IPS-NIHi11 (cell line): ENCODE data around the gene WDFY4.

Experiments used
- DNase-seq: peaks from one replicate; pipeline ENCODE4 v3.0.0; 2012; ENCODE audit warnings: mixed read lengths, low spot score

The WDFY4 gene

GRCh38 chr10:48748573-48748972 is 63.9 kb downstream of the WDFY4 start:
- no peak for DNase-seq

DNA sequence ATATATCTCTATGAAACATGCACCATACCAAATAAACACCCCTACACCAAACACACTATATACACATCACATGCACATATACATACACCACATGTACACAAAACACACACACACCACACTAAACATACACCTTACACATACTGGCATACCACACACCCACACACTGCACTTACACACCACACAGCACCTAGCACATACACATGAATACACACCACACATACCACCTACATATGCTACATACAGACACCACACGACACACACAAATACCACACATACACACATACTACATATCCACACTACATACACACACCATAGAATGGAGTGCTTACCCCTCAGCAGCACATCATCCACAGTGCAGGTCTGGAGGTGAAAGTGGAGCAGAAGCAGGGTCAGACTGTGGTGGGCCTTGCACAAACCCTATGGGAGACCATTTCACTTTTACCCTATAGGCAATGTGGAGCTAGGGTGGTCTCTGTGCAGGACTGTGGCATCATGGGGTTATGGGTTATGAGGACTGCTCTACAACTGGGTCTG is 64.6 kb downstream of the WDFY4 start:
- no peak for DNase-seq

GRCh38 chr10:48750019-48750418 is 65.3 kb downstream of the WDFY4 start:
- no peak for DNase-seq

DNA sequence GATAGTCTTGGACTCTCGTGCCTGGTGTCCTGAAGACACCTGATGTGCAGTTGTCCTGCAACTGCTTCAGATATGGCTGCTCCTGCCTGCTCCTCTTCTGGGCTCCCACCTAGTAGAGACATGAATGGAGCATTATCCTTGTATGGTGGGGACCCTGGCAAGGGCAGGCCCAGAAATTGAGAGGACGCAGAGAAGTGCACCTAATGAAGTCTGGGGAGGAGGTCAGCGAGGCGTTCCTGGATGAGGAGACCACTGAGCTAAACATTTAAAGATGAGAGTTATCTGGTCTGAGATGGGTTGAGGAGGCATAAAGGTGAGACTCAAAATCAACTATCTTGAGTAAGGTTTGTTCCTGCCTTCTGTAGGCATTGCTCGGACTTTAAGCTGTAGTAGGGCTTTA is 66.3 kb downstream of the WDFY4 start:
- no peak for DNase-seq

DNA sequence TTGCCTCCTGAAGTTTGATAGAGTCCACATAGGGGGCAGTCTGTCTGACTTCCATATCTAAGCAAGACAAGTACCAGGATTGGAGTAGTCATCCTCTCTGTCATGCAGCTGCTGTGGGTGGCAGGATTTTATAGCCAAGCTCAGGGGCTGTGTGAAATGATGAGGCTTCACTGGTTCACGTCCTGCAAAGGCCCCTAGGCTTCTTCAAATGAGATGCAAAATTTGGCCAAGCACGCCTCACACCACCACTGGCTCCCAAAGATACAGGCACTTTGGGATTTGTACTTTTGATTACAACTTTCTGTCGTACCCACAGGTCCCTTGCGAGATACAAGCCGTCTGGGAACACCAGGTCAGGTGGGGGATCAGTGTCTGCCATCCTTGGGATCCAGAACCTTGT is 67.1 kb downstream of the WDFY4 start:
- no peak for DNase-seq

DNA sequence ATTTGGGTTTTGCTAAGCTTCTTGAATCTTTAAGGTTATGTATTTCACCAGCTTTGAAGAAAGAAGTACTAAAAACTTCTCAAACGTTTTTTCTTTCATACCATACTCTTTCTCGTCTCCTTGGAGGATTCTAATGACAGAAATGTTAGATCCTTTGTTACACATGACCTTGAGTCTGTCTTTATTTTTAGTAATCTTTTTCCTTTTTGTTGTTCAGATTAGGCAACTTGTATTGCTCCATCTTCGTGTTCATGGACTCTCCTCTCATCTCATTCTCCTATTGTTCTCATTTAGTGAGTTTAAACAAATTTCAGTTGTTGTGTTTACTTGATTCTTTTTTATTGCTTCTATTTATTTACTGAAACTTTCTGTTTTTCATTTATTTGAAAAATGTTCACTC is 73.7 kb downstream of the WDFY4 start:
- DNase-seq = no peak

DNA sequence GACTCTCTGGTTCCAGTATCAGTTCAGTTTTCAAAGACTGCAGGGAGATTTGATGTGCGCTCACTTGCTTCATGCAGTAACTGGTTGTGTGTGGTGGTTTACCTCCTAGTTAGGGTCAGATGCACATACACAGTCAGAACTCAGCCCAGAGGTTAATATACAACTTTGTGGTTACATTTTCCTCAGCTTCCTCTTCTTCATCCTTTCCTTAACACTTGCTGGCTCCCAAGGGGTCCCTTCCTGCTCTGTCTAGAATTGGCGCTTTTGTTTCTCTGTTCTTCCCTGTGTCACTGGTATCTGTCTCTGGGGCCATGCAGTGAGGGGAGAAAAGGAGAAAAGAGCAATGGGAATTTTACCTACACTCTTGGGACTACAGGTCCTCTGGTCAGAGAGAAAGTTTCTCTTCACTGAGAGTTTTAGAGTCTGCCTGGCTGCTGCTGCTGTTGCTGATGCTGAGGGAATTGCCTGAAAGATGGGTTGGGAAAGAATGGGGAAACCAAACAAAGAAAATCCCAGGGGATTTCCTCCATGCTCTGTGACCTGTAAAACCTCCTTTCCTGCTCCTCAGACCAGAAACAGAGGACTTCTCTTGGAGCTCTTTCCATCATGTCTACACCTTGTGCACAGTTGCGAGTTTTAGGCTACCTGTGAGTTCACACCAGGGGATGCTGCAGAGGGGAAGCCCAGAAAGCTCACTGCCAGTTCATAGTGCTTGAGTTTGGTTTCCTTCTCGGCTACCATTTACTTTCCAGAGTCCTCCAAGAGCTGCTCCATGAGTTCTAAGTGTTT is 74.6 kb downstream of the WDFY4 start:
- no peak for DNase-seq

DNA sequence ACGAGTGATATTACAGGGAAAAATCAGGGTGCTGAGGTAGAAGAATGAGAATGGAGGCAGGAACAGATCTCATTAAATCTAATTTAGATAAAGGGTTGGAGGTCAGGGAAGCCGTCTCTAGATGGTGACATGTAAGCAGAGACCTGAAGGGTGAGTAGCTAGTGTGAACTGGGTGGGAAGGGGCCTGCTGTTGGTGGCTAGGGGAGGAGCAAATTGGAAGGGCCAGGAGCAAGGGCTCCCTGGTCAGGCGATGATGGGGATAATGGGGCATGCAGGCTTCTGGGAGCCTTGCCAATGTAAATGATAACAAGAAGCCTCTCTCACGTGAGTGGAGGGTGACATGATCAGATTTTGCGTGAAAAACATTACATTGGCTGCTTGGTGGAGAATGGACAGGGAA is 76.3 kb downstream of the WDFY4 start:
- no peak for DNase-seq

DNA sequence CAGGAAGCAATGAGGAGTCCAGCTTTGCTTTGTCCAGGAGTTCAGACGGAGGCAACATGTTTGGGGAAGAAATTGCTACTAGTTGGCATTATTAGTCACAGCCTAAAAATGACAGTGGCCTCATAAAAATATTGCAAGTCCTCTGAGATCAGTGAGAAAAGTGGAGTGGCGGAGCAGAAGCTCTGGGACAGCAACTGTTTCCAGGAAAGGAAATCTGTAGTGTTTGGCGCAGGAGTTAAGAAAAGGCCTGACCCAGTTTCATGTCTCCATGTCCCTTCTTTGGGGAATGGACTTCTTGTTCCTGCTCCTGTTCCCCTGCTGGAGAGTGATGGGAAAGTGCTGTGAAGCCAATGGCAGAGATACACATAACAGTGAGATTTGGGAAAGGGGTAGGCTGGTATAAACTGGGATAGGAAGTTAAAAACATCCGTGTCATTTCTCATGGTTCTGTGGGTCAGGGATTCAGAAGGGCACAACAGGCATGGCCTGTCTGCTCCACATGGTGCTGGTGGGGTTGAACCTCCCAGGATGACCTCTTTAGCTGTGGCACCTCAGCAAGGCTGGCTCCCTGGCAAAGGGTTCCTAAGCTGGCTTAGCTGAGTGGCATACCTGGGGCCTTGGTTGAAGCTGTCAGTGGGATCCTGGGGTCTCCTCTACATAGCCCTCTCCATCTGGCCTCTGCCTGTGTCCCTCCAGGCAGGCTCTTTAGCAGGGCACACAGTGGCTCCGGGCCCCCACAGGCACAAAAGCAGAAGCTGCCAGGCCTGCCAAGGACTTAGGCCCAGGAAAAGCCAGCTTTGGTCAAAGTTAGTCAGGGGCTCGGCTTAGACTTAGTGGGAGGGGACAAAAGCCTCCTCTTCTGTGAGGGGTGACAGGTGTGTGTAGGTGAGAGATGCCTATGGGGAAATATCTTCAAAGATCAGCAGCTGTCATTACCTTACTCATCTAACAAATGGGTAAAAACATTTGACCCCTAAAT is 77.7 kb downstream of the WDFY4 start:
- DNase-seq = no peak

- DNase-seq = no peak
Observed at GRCh38 chr10:48763403-48763965, 78.8 kb downstream of the WDFY4 start.

- no peak for DNase-seq
Observed at GRCh38 chr10:48764486-48764885, 79.8 kb downstream of the WDFY4 start.

DNA sequence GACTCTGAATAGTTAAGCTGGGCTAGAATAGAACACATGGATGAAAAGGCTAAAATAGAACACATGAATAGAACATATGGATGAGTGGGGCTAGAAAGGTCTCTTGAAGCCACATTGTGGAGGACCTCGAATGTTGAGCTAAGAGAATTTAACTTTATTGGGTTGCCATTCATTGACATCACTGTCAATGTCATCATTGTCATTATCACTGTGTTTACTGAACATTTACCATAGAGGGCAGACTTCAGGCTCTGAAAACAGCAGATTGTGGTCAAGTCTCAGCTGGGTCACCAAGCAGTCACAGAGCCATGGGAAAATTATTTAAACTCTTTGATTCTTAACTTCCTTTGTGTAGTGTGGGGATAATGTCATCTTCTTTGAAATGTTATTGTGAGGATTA is 80.4 kb downstream of the WDFY4 start:
- no peak for DNase-seq

- DNase-seq = no peak
Observed at GRCh38 chr10:48765527-48765926, 80.9 kb downstream of the WDFY4 start.

DNA sequence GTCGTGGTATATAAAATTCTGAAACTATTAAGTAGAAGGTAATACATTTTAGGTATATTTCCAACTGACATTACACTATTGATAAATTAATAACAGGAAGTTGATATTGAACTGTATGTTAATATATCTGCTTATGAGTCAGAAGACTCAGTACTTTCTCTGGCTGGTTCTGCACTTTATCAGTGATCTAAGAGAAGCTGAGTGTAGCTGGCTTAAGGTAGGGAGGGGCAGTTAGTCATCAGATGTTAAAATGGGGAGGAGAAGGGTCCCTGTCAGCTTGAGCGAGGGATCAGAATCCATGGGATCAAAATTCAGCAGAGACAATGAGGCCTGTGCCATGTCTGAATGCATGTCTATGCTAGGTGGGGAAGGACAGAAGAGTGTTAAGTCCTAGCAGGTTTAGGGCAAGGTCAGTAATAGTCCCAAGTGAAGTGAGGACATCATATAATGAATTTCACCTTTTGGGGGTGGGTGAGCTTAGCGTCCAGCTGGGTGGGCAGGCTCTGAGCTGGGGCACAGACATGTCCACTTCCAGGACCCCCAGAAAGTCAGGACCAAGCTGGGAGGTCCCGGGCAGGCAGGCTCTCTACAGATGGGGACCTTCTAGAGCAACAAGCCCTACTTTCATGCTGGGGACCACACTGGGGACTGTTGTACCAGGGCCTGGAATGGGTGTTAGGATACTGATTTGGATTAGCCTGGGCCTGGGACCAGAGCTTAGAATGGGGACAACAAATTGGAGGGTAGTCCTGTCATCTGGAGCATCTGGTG is 82.9 kb downstream of the WDFY4 start:
- no peak for DNase-seq

DNA sequence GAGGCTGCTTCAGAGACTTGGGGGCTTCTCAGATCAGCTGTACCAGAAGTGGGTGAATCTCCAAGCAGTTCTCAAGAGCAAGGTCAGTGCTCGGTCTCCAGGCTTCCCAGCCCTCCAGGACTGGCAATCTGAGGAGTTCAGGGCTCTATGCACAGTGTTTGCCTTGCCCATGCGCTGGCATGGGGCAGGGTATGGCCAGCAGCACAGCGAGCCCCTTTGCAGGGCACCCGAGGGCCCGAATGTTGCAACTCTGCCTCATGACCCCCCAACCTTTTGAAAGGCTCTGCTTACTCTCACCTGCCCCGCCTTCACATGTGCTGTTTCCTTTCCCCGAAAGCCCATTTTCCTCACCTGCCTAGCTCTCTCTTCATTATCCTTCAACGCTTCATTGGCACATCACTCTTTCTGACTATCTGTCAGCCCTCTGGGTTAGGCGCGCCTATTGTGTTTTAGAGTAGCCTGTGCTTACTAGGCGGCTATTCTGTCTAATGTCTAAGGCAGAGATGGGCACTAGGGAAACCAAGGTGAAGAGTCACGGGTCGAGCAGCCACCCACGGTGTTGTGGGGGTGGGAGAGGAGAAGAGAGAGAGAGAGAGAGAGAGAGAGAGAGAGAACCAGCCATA is 83.6 kb downstream of the WDFY4 start:
- DNase-seq = no peak

GRCh38 chr10:48768926-48769325 is 84.3 kb downstream of the WDFY4 start:
- no peak for DNase-seq

DNA sequence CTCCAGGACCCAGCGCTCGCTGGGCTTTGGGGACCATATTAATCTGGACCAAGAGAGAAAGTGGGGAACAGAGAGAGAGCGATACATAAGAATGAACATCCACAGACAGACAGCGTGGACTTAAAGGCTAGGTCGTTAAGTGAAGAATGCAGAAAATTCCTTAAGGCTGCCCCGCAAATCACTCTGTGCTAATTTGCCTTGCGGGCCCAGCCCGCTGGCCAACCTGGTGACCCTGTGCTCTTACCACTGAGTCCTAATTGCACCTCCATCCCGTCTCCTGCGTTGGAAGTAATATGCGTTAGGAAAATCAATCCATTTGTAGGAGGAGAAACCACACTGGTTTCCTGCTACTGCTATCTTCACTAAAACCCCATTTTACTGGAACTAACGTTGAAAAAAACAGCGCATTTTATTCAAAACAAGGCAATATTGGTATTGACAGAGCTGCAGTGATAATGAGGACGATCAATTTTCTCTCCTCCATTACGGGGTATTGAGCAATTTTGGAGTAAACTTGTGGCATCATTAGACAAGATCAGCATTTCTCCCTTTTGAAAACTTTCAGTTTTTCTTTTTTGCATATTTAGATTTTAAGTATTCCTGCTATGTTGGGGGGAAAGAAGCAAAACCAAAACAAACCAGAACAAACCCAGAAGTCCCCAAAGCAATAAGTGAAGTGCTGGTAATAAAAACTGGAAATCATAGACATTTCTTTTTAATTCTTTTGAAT is 85.2 kb downstream of the WDFY4 start:
- no peak for DNase-seq

DNA sequence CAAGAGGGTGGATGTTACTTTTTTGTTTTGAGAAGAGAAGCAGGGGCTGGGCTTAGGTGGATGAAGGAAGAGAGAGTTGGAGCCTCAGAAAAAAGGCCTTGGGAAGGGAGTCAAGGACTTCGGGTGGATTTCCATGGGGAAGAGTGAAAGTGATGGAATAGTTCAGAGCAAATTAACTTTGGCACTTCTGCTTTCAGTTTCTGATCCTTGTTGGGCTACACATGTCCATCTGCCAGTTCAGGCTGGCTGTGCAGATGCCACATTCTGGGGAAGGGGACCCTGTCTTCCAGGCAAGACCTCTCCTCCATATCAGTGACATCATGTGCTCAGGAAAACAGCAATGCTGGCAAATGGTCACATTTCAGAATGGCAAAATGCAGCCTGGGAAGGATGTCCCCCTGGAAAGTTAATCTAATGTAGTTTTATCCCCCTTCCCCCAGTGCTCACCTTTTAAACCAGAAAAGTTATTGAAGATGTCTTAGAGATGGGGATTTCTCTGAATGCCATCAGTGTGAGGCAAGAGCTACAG is 86.0 kb downstream of the WDFY4 start:
- no peak for DNase-seq

DNA sequence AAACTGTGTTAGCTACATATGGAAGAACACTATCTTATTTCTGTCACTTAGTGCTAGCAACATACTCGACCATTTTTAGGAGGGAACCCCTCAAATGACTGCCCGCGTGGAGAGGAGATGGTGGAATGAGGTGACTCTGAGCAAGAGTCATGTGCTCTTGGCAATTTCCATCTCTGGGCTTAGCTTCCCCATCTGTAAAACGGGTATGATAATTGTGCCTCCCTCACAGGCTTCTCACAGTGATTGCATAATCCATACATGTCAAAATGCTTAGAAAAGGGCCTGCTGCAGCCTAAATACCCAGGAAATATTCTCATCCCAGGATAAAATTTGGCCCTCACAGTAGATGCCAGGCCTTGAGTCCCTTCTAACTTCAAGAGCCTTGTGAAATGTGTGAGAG is 86.6 kb downstream of the WDFY4 start:
- no peak for DNase-seq

GRCh38 chr10:48772059-48772458 is 87.4 kb downstream of the WDFY4 start:
- no peak for DNase-seq
